ENCODE results near the gene CD1C.
A peak's percentile ranks its signal among the peaks of the same experiment; 100 is the strongest.
"Not testable (repeated sequence)": the region's sequence is repeated elsewhere in the genome, so short reads cannot be mapped to it uniquely, and the experiment has no call there.

Gene CD1C

GRCh38 chr1:158289811-158290210, at the start of gene CD1C:
TSS of gene CD1C (plus strand) at chr1:158289923. CDS start at chr1:158290065, 142 bp downstream.
- no peak for DNase-seq (ENCODE audit: low read depth in 2 of 2)

- no peak for DNase-seq (ENCODE audit: low read depth in 2 of 2)
Measured at GRCh38 chr1:158246650-158247049, 43.1 kb upstream of the CD1C start.

- peak; percentile 5 to 7 for DNase-seq (ENCODE audit: low read depth in 2 of 2)
Measured at GRCh38 chr1:158248118-158248517, 41.6 kb upstream of the CD1C start.

GRCh38 chr1:158248771-158249170, 41.0 kb upstream of the CD1C start:
- no peak for DNase-seq (ENCODE audit: low read depth in 2 of 2)

GRCh38 chr1:158249646-158250045, 40.1 kb upstream of the CD1C start:
- DNase-seq (ENCODE audit: low read depth in 2 of 2): no peak

GRCh38 chr1:158251163-158251562, 38.6 kb upstream of the CD1C start:
- no peak for DNase-seq (ENCODE audit: low read depth in 2 of 2)

- DNase-seq (ENCODE audit: low read depth in 2 of 2): no peak
Measured at GRCh38 chr1:158255656-158256055, 34.1 kb upstream of the CD1C start.

GRCh38 chr1:158256747-158257146, 33.0 kb upstream of the CD1C start:
- not testable (repeated sequence) for DNase-seq (ENCODE audit: low read depth in 2 of 2)

- no peak for DNase-seq (ENCODE audit: low read depth in 2 of 2)
Measured at GRCh38 chr1:158257888-158258287, 31.8 kb upstream of the CD1C start.

GRCh38 chr1:158259117-158259516, 30.6 kb upstream of the CD1C start:
- no peak for DNase-seq (ENCODE audit: low read depth in 2 of 2)

GRCh38 chr1:158272681-158273080, 17.0 kb upstream of the CD1C start:
- DNase-seq (ENCODE audit: low read depth in 2 of 2): no peak

GRCh38 chr1:158274797-158275196, 14.9 kb upstream of the CD1C start:
- DNase-seq (ENCODE audit: low read depth in 2 of 2): no peak

- not testable (repeated sequence) for DNase-seq (ENCODE audit: low read depth in 2 of 2)
Measured at GRCh38 chr1:158282421-158282820, 7.3 kb upstream of the CD1C start.

- DNase-seq (ENCODE audit: low read depth in 2 of 2): no peak
Measured at GRCh38 chr1:158283965-158284364, 5.8 kb upstream of the CD1C start.

GRCh38 chr1:158285756-158286241, 3.9 kb upstream of the CD1C start:
- no peak for DNase-seq (ENCODE audit: low read depth in 2 of 2)

GRCh38 chr1:158286487-158286886, 3.2 kb upstream of the CD1C start:
- DNase-seq (ENCODE audit: low read depth in 2 of 2): no peak

GRCh38 chr1:158286941-158287346, 2.8 kb upstream of the CD1C start:
- DNase-seq (ENCODE audit: low read depth in 2 of 2): no peak

GRCh38 chr1:158290321-158290844, 660 bp downstream of the CD1C start:
- DNase-seq (ENCODE audit: low read depth in 2 of 2): no peak

- no peak for DNase-seq (ENCODE audit: low read depth in 2 of 2)
Measured at GRCh38 chr1:158295791-158296190, 6.1 kb downstream of the CD1C start.

GRCh38 chr1:158310623-158311022, 20.9 kb downstream of the CD1C start:
- DNase-seq (ENCODE audit: low read depth in 2 of 2): no peak

GRCh38 chr1:158311066-158311465, 21.3 kb downstream of the CD1C start:
- no peak for DNase-seq (ENCODE audit: low read depth in 2 of 2)

GRCh38 chr1:158323866-158324265, 34.1 kb downstream of the CD1C start:
- DNase-seq (ENCODE audit: low read depth in 2 of 2): no peak

GRCh38 chr1:158324395-158324794, 34.7 kb downstream of the CD1C start:
- DNase-seq (ENCODE audit: low read depth in 2 of 2): no peak

GRCh38 chr1:158327481-158327880, 37.8 kb downstream of the CD1C start:
- no peak for DNase-seq (ENCODE audit: low read depth in 2 of 2)

Data from stimulated activated CD8-positive, alpha-beta memory T cell treated with anti-CD3 and anti-CD28 coated beads, Interleukin-7, amount 100 ng/mL, for 1 hour (primary cell).